Retinal pigment epithelial cell (primary cell): ENCODE results near the gene LPXN.

Experiments
- DNase-seq: peaks from one replicate; pipeline ENCODE4 v3.0.0-alpha.2; 2010; ENCODE audit warnings: low read depth
- H3K4me3 ChIP-seq: 2 replicates; pipeline ENCODE4 v1.5.1; 2011; ENCODE audit warnings: mild to moderate bottlenecking, low read length, control low read depth, moderate library complexity
- CTCF ChIP-seq: conservative IDR thresholded peaks from 2 replicates; pipeline ENCODE4 v1.5.1; 2011; ENCODE audit warnings: low read depth, low read length, control low read depth, inconsistent platforms

Gene LPXN

GRCh38 chr11:58524232-58525036 is 51.2 kb downstream of the LPXN start:
- peak; percentile 99 for TF ChIP-seq CTCF
- peak; percentile 51 for DNase-seq
- H3K4me3 ChIP-seq, result no peak overlapping the region

- peak; percentile 17 for DNase-seq
- peak; percentile 73 for TF ChIP-seq CTCF
- no peak overlapping the region for H3K4me3 ChIP-seq
Measured at GRCh38 chr11:58513747-58514367, 61.8 kb downstream of the LPXN start.

GRCh38 chr11:58511636-58512035 is 64.0 kb downstream of the LPXN start:
- H3K4me3 ChIP-seq, result no peak overlapping the region
- DNase-seq, result no peak
- no peak for TF ChIP-seq CTCF

GRCh38 chr11:58509748-58510147 is 65.9 kb downstream of the LPXN start:
- DNase-seq, result no peak
- no peak overlapping the region for H3K4me3 ChIP-seq
- TF ChIP-seq CTCF, result no peak

- no peak overlapping the region for H3K4me3 ChIP-seq
Measured at GRCh38 chr11:58508814-58509213, 66.8 kb downstream of the LPXN start.

GRCh38 chr11:58508005-58508404 is 67.7 kb downstream of the LPXN start, which contains the start of gene OR5B21:
Gene OR5B21, minus strand, starts transcription at chr11:58508105. Its CDS starts 0 bp downstream, at chr11:58508105.
- no peak for TF ChIP-seq CTCF
- DNase-seq, result no peak
- H3K4me3 ChIP-seq, result no peak within 1 kb of the TSS

More at GRCh38 chr11:58508814-58509213, 66.8 kb downstream of the LPXN start:
- no peak for DNase-seq
- no peak for TF ChIP-seq CTCF

- no peak for TF ChIP-seq CTCF
- no peak for DNase-seq
- no peak overlapping the region for H3K4me3 ChIP-seq
Measured at GRCh38 chr11:58507355-58507754, 68.3 kb downstream of the LPXN start.
